Cardiac muscle cell (in vitro differentiated cells and primary cell): ENCODE data around the gene FOXP4. TPM values are rescaled to one million over a fixed set of nuclear protein-coding genes. Genes with fewer than 3 reads are reported as not detected.

ENCODE experiments used
- DNase-seq, 2 donors: peaks; one replicate each; pipeline versions ENCODE4 v3.0.0 to v3.0.0-alpha.2; 2010 to 2017; ENCODE audit warnings: low read depth in 1 of 2, low spot score in 1 of 2
- H3K27ac ChIP-seq: fragments of 200-600 bp; sonication (generic); 2 replicates; pipeline ENCODE4 v1.5.1; 2016
- H3K27me3 ChIP-seq: fragments of 200-600 bp; sonication (generic); 2 replicates; pipeline ENCODE4 v1.6.0; 2016; ENCODE audit warnings: control low read depth
- H3K36me3 ChIP-seq: fragments of 200-600 bp; sonication (generic); 2 replicates; pipeline ENCODE4 v1.5.1; 2016; ENCODE audit warnings: control low read depth
- H3K4me1 ChIP-seq: fragments of 200-600 bp; sonication (generic); 2 replicates; pipeline ENCODE4 v1.8.1; 2017; ENCODE audit warnings: low read depth, mild to moderate bottlenecking, mixed run types
- H3K4me3 ChIP-seq: fragments of 200-600 bp; sonication (generic); 2 replicates; pipeline ENCODE4 v1.5.1; 2016; ENCODE audit warnings: mild to moderate bottlenecking
- H3K9me3 ChIP-seq: fragments of 200-600 bp; sonication (generic); 2 replicates; pipeline ENCODE4 v1.5.1; 2017; ENCODE audit warnings: low read depth, mild to moderate bottlenecking, control low read depth
- polyA plus RNA-seq: library from polyadenylated mRNA; unstranded; fragments of >200 nt; fragmentation: Nextera tagmentation; extraction: Ambion mirVana; gene quantifications from 2 replicates; pipeline ENCODE4 v1.2.1, GENCODE V29; 2016
- total RNA-seq: library from RNA; depleted of rRNA; stranded (reverse); fragments of >200 nt; gene quantifications from 2 replicates; pipeline ENCODE4 v1.2.3, GENCODE V29; 2016
- TF ChIP-seq, protein P1 (sequence below): IDR thresholded peaks from 2 replicates; pipeline ENCODE4 v1.5.1; 2012; ENCODE audit warnings: low read depth, mild to moderate bottlenecking, low read length

Gene FOXP4
- total and polyA plus RNA-seq, 2 experiments from 2014 or later: 29.0 to 42.5 TPM

GRCh38 chr6:41564448-41565142 lies 18.4 kb downstream of the FOXP4 start:
- DNase-seq: no peak
- Histone ChIP-seq H3K27me3 (no peaks in the 10 kb centered on the region), H3K27ac (no peak overlapping the region), H3K9me3 (no peaks in the 10 kb centered on the region), H3K36me3 (peaks cover 7% of the 10 kb centered on the region), H3K4me3 (no peak overlapping the region), H3K4me1 (peaks cover 32% of the 10 kb centered on the region)
- TF ChIP-seq, protein P1, sequence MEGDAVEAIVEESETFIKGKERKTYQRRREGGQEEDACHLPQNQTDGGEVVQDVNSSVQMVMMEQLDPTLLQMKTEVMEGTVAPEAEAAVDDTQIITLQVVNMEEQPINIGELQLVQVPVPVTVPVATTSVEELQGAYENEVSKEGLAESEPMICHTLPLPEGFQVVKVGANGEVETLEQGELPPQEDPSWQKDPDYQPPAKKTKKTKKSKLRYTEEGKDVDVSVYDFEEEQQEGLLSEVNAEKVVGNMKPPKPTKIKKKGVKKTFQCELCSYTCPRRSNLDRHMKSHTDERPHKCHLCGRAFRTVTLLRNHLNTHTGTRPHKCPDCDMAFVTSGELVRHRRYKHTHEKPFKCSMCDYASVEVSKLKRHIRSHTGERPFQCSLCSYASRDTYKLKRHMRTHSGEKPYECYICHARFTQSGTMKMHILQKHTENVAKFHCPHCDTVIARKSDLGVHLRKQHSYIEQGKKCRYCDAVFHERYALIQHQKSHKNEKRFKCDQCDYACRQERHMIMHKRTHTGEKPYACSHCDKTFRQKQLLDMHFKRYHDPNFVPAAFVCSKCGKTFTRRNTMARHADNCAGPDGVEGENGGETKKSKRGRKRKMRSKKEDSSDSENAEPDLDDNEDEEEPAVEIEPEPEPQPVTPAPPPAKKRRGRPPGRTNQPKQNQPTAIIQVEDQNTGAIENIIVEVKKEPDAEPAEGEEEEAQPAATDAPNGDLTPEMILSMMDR: no peak

GRCh38 chr6:41565701-41566100 lies 19.5 kb downstream of the FOXP4 start:
- H3K27me3 ChIP-seq: no peaks in the 10 kb centered on the region
- H3K4me3 ChIP-seq: no peak overlapping the region
- no peaks in the 10 kb centered on the region for H3K9me3 ChIP-seq
- peaks cover 7% of the 10 kb centered on the region for H3K36me3 ChIP-seq
- TF ChIP-seq, protein P1: no peak
- H3K27ac ChIP-seq: no peak overlapping the region
- no peak for DNase-seq
- H3K4me1 ChIP-seq: peaks cover 36% of the 10 kb centered on the region

- peaks cover 37% of the 10 kb centered on the region for H3K4me1 ChIP-seq
- TF ChIP-seq, protein P1: no peak
- no peak for DNase-seq
- no peaks in the 10 kb centered on the region for H3K9me3 ChIP-seq
- no peaks in the 10 kb centered on the region for H3K27me3 ChIP-seq
- peaks cover 7% of the 10 kb centered on the region for H3K36me3 ChIP-seq
- H3K4me3 ChIP-seq: no peak overlapping the region
- H3K27ac ChIP-seq: no peak overlapping the region
These were observed 20.8 kb downstream of the FOXP4 start for GRCh38 chr6:41566961-41567360.

- H3K4me1 ChIP-seq: peaks cover 35% of the 10 kb centered on the region
- DNase-seq: no peak
- TF ChIP-seq, protein P1: no peak
These were observed 21.5 kb downstream of the FOXP4 start for GRCh38 chr6:41567684-41568083.

GRCh38 chr6:41568202-41568584 lies 22.0 kb downstream of the FOXP4 start:
- TF ChIP-seq, protein P1: no peak
- no peak for DNase-seq
- Histone ChIP-seq H3K9me3 (no peaks in the 10 kb centered on the region), H3K27me3 (no peaks in the 10 kb centered on the region), H3K36me3 (peaks cover 7% of the 10 kb centered on the region), H3K4me1 (peaks cover 33% of the 10 kb centered on the region), H3K4me3 (no peak overlapping the region), H3K27ac (peak overlapping the region; percentile 87)

More at GRCh38 chr6:41567684-41568083, 21.5 kb downstream of the FOXP4 start:
- no peak overlapping the region for H3K4me3 ChIP-seq
- no peaks in the 10 kb centered on the region for H3K9me3 ChIP-seq
- no peaks in the 10 kb centered on the region for H3K27me3 ChIP-seq
- peaks cover 7% of the 10 kb centered on the region for H3K36me3 ChIP-seq
- H3K27ac ChIP-seq: peak overlapping the region; percentile 87
